ENCODE measurements around the gene TAS1R1.
A peak's percentile ranks its signal among the peaks of the same experiment; 100 is the strongest.

The TAS1R1 gene

GRCh38 chr1:6572653-6573383 is 17.7 kb downstream of the TAS1R1 start:
- 82 to 86% methylated on average over 11 to 12 of the region's 12 CpGs for WGBS, 2 experiments (ENCODE audit: insufficient coverage in 2 of 2)
- H3K9me3 ChIP-seq (ENCODE audit: control insufficient read depth, low read length): no peaks in the 10 kb centered on the region
- H3K27ac ChIP-seq (ENCODE audit: low read depth, low read length, severe bottlenecking): no peak overlapping the region
- H3K36me3 ChIP-seq (ENCODE audit: control insufficient read depth, insufficient read depth, low read length): no peaks in the 10 kb centered on the region
- no peak overlapping the region for H3K4me3 ChIP-seq (ENCODE audit: extremely low read depth, insufficient read depth, low read length, poor library complexity, severe bottlenecking)
- H3K4me1 ChIP-seq (ENCODE audit: control insufficient read depth, insufficient read depth, low read length, poor library complexity, severe bottlenecking): no peaks in the 10 kb centered on the region

- 65 to 69% methylated on average over 6 of the region's 8 CpGs for WGBS, 2 experiments (ENCODE audit: insufficient coverage in 2 of 2)
Observed at GRCh38 chr1:6574025-6574620, 19.0 kb downstream of the TAS1R1 start.

GRCh38 chr1:6574818-6575217 is 19.7 kb downstream of the TAS1R1 start:
- Histone ChIP-seq H3K36me3 (ENCODE audit: control insufficient read depth, insufficient read depth, low read length) (no peaks in the 10 kb centered on the region), H3K9me3 (ENCODE audit: control insufficient read depth, low read length) (no peaks in the 10 kb centered on the region)
- WGBS, 2 experiments (ENCODE audit: insufficient coverage in 2 of 2): 89% methylated on average over 14 of the region's 14 CpGs

More at GRCh38 chr1:6574025-6574620, 19.0 kb downstream of the TAS1R1 start:
- Histone ChIP-seq H3K9me3 (ENCODE audit: control insufficient read depth, low read length) (no peaks in the 10 kb centered on the region), H3K4me3 (ENCODE audit: extremely low read depth, insufficient read depth, low read length, poor library complexity, severe bottlenecking) (no peak overlapping the region), H3K27ac (ENCODE audit: low read depth, low read length, severe bottlenecking) (no peak overlapping the region), H3K36me3 (ENCODE audit: control insufficient read depth, insufficient read depth, low read length) (no peaks in the 10 kb centered on the region), H3K4me1 (ENCODE audit: control insufficient read depth, insufficient read depth, low read length, poor library complexity, severe bottlenecking) (peaks cover 3% of the 10 kb centered on the region)

GRCh38 chr1:6577831-6578525 is 22.9 kb downstream of the TAS1R1 start:
- H3K9me3 ChIP-seq (ENCODE audit: control insufficient read depth, low read length): no peaks in the 10 kb centered on the region
- H3K27ac ChIP-seq (ENCODE audit: low read depth, low read length, severe bottlenecking): no peak overlapping the region
- peaks cover 11% of the 10 kb centered on the region for H3K36me3 ChIP-seq (ENCODE audit: control insufficient read depth, insufficient read depth, low read length)
- peaks cover 20% of the 10 kb centered on the region for H3K4me1 ChIP-seq (ENCODE audit: control insufficient read depth, insufficient read depth, low read length, poor library complexity, severe bottlenecking)
- 87 to 90% methylated on average over 5 of the region's 6 CpGs for WGBS, 2 experiments (ENCODE audit: insufficient coverage in 2 of 2)
- no peak overlapping the region for H3K4me3 ChIP-seq (ENCODE audit: extremely low read depth, insufficient read depth, low read length, poor library complexity, severe bottlenecking)

More at GRCh38 chr1:6574818-6575217, 19.7 kb downstream of the TAS1R1 start:
- Histone ChIP-seq H3K4me3 (ENCODE audit: extremely low read depth, insufficient read depth, low read length, poor library complexity, severe bottlenecking) (no peak overlapping the region), H3K4me1 (ENCODE audit: control insufficient read depth, insufficient read depth, low read length, poor library complexity, severe bottlenecking) (peaks cover 7% of the 10 kb centered on the region), H3K27ac (ENCODE audit: low read depth, low read length, severe bottlenecking) (no peak overlapping the region)

GRCh38 chr1:6578624-6579373 is 23.7 kb downstream of the TAS1R1 start:
- Histone ChIP-seq H3K9me3 (ENCODE audit: control insufficient read depth, low read length) (no peaks in the 10 kb centered on the region), H3K27ac (ENCODE audit: low read depth, low read length, severe bottlenecking) (peak overlapping the region; percentile 88), H3K4me1 (ENCODE audit: control insufficient read depth, insufficient read depth, low read length, poor library complexity, severe bottlenecking) (peaks cover 20% of the 10 kb centered on the region), H3K4me3 (ENCODE audit: extremely low read depth, insufficient read depth, low read length, poor library complexity, severe bottlenecking) (peak overlapping the region; percentile 90), H3K36me3 (ENCODE audit: control insufficient read depth, insufficient read depth, low read length) (peaks cover 11% of the 10 kb centered on the region)
- WGBS, 2 experiments (ENCODE audit: insufficient coverage in 2 of 2): 93 to 96% methylated on average over 14 of the region's 14 CpGs

- Histone ChIP-seq H3K4me1 (ENCODE audit: control insufficient read depth, insufficient read depth, low read length, poor library complexity, severe bottlenecking) (peaks cover 20% of the 10 kb centered on the region), H3K36me3 (ENCODE audit: control insufficient read depth, insufficient read depth, low read length) (peaks cover 11% of the 10 kb centered on the region), H3K27ac (ENCODE audit: low read depth, low read length, severe bottlenecking) (peak within 1 kb of the TSS; percentile 88), H3K9me3 (ENCODE audit: control insufficient read depth, low read length) (no peaks in the 10 kb centered on the region), H3K4me3 (ENCODE audit: extremely low read depth, insufficient read depth, low read length, poor library complexity, severe bottlenecking) (peak within 1 kb of the TSS; percentile 90)
- WGBS, 2 experiments (ENCODE audit: insufficient coverage in 2 of 2): 22% methylated on average over 44 to 55 of the region's 58 CpGs
Observed at GRCh38 chr1:6579374-6580118, 24.4 kb downstream of the TAS1R1 start, which contains the start of gene ZBTB48. ZBTB48 (plus strand) TSS chr1:6579994; CDS start chr1:6580610, 616 bp downstream.

- H3K4me3 ChIP-seq (ENCODE audit: extremely low read depth, insufficient read depth, low read length, poor library complexity, severe bottlenecking): peak overlapping the region; percentile 90
- H3K4me1 ChIP-seq (ENCODE audit: control insufficient read depth, insufficient read depth, low read length, poor library complexity, severe bottlenecking): peaks cover 20% of the 10 kb centered on the region
- peaks cover 11% of the 10 kb centered on the region for H3K36me3 ChIP-seq (ENCODE audit: control insufficient read depth, insufficient read depth, low read length)
- peak overlapping the region; percentile 49 for H3K27ac ChIP-seq (ENCODE audit: low read depth, low read length, severe bottlenecking)
- no peaks in the 10 kb centered on the region for H3K9me3 ChIP-seq (ENCODE audit: control insufficient read depth, low read length)
- 2 to 3% methylated on average over 7 to 25 of the region's 30 CpGs for WGBS, 2 experiments (ENCODE audit: insufficient coverage in 2 of 2)
Observed at GRCh38 chr1:6580119-6580592, 25.0 kb downstream of the TAS1R1 start.

- 56 to 57% methylated on average over 15 to 19 of the region's 19 CpGs for WGBS, 2 experiments (ENCODE audit: insufficient coverage in 2 of 2)
- peak overlapping the region; percentile 49 for H3K27ac ChIP-seq (ENCODE audit: low read depth, low read length, severe bottlenecking)
- H3K4me1 ChIP-seq (ENCODE audit: control insufficient read depth, insufficient read depth, low read length, poor library complexity, severe bottlenecking): peaks cover 20% of the 10 kb centered on the region
- peaks cover 11% of the 10 kb centered on the region for H3K36me3 ChIP-seq (ENCODE audit: control insufficient read depth, insufficient read depth, low read length)
- peak overlapping the region; percentile 90 for H3K4me3 ChIP-seq (ENCODE audit: extremely low read depth, insufficient read depth, low read length, poor library complexity, severe bottlenecking)
- no peaks in the 10 kb centered on the region for H3K9me3 ChIP-seq (ENCODE audit: control insufficient read depth, low read length)
Observed at GRCh38 chr1:6580593-6581409, 25.7 kb downstream of the TAS1R1 start.

- no peaks in the 10 kb centered on the region for H3K9me3 ChIP-seq (ENCODE audit: control insufficient read depth, low read length)
- H3K4me1 ChIP-seq (ENCODE audit: control insufficient read depth, insufficient read depth, low read length, poor library complexity, severe bottlenecking): peaks cover 20% of the 10 kb centered on the region
- H3K36me3 ChIP-seq (ENCODE audit: control insufficient read depth, insufficient read depth, low read length): peaks cover 13% of the 10 kb centered on the region
- no peak overlapping the region for H3K27ac ChIP-seq (ENCODE audit: low read depth, low read length, severe bottlenecking)
- no peak overlapping the region for H3K4me3 ChIP-seq (ENCODE audit: extremely low read depth, insufficient read depth, low read length, poor library complexity, severe bottlenecking)
- WGBS, 2 experiments (ENCODE audit: insufficient coverage in 2 of 2): 97 to 100% methylated on average over 4 to 10 of the region's 10 CpGs
Observed at GRCh38 chr1:6581561-6582305, 26.6 kb downstream of the TAS1R1 start.
